NB4 (cell line): Measurements from ENCODE around the gene ATPAF2.

Experiments
- DNase-seq: peaks from one replicate; pipeline ENCODE4 v3.0.0; 2010; ENCODE audit warnings: low read depth
- H3K4me3 ChIP-seq: one replicate; pipeline ENCODE4 v1.5.1; 2011; ENCODE audit warnings: mild to moderate bottlenecking, low read depth, low read length, moderate library complexity
- CTCF ChIP-seq: IDR thresholded peaks from one replicate; pipeline ENCODE4 v1.5.1; 2012; ENCODE audit warnings: low read depth, low read length
- MAX ChIP-seq: IDR thresholded peaks from 2 replicates; pipeline ENCODE4 v1.6.1; 2011; ENCODE audit warnings: low read depth, low read length
- MYC ChIP-seq: IDR thresholded peaks from 2 replicates; pipeline ENCODE4 v1.6.1; 2011; ENCODE audit warnings: low read depth, low read length
- POLR2A ChIP-seq: IDR thresholded peaks from 2 replicates; pipeline ENCODE4 v1.6.1; 2011; ENCODE audit warnings: mild to moderate bottlenecking; ENCODE audit not compliant: insufficient read length; ENCODE audit errors: extremely low read depth

The ATPAF2 gene

GRCh38 chr17:18028952-18029540, 9.9 kb downstream of the ATPAF2 start:
- TF ChIP-seq CTCF (no peak), POLR2A (no peak)
- DNase-seq, result no peak
- no peak overlapping the region for H3K4me3 ChIP-seq

GRCh38 chr17:18028114-18028951, 10.6 kb downstream of the ATPAF2 start:
- no peak for TF ChIP-seq MAX
- TF ChIP-seq MYC, result no peak
- no peak for TF ChIP-seq CTCF
- no peak for TF ChIP-seq POLR2A
- DNase-seq, result no peak
- H3K4me3 ChIP-seq, result no peak overlapping the region

- no peak for TF ChIP-seq POLR2A
- H3K4me3 ChIP-seq, result no peak overlapping the region
- DNase-seq, result no peak
Observed at GRCh38 chr17:18027280-18027679, 11.7 kb downstream of the ATPAF2 start.

GRCh38 chr17:18025945-18026776, 12.8 kb downstream of the ATPAF2 start:
- DNase-seq, result no peak
- TF ChIP-seq MYC (no peak), CTCF (no peak)

GRCh38 chr17:18025241-18025944, 13.6 kb downstream of the ATPAF2 start:
- no peak overlapping the region for H3K4me3 ChIP-seq
- TF ChIP-seq POLR2A, result no peak
- TF ChIP-seq MYC, result no peak
- TF ChIP-seq CTCF, result no peak
- no peak for TF ChIP-seq MAX
- peak; percentile 42 for DNase-seq

More at GRCh38 chr17:18025945-18026776, 12.8 kb downstream of the ATPAF2 start:
- H3K4me3 ChIP-seq, result no peak overlapping the region

- no peak for DNase-seq
Observed at GRCh38 chr17:18021372-18021771, 17.6 kb downstream of the ATPAF2 start.

More at GRCh38 chr17:18021372-18021771, 17.6 kb downstream of the ATPAF2 start:
- no peak overlapping the region for H3K4me3 ChIP-seq
- TF ChIP-seq MYC (no peak), POLR2A (no peak), CTCF (no peak), MAX (no peak)
